ENCODE results near the gene STON2.

Gene STON2

DNA sequence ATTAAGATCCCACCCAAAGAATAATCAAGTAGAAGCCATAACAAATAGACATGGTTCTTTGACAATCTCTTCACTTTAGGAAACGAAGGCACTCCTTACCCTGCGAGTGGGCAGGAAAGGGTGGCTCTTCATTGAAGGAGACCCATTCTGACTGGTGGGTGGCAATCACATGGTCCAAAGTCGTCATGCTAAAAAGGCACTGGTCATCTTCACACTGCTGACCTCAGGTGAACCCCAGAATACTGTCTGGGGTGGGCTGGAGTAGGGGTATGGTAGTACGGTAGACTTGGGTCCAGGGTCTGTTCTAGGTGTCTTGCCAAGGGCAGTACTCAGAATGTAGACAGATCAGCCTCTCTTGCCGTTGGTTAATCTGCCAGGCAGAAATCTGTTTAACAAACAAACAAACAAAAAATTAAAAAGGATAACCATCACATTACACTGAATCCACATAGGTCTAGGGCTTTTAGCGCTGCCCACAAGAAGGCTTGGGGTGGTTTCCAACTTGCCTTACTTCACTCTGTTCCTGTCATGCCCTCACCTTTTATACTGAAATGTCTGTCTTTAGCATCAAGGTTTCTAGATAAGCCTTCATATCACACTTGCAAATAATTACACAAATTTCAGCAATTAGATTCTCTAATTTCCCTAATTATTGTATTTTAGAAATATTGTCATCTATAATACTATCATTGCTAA is 1.8 kb downstream of the STON2 start:
- no peak for DNase-seq (ENCODE audit: low read depth)
- no peak overlapping the region for H3K4me3 ChIP-seq (ENCODE audit: control insufficient read depth, low read depth, low read length)
- no peak for TF ChIP-seq CTCF (IDR thresholded peaks at IDR 0.05; ENCODE audit: control insufficient read depth, insufficient read depth, low read depth, low read length, missing control alignments)

- DNase-seq (ENCODE audit: low read depth), result no peak
- no peak for TF ChIP-seq CTCF (IDR thresholded peaks at IDR 0.05; ENCODE audit: control insufficient read depth, insufficient read depth, low read depth, low read length, missing control alignments)
- H3K4me3 ChIP-seq (ENCODE audit: control insufficient read depth, low read depth, low read length), result no peak overlapping the region
Measured at GRCh38 chr14:81396113-81396512, 4.0 kb downstream of the STON2 start.

- no peak for DNase-seq (ENCODE audit: low read depth)
- no peak overlapping the region for H3K4me3 ChIP-seq (ENCODE audit: control insufficient read depth, low read depth, low read length)
- TF ChIP-seq CTCF (IDR thresholded peaks at IDR 0.05; ENCODE audit: control insufficient read depth, insufficient read depth, low read depth, low read length, missing control alignments), result no peak
Measured at GRCh38 chr14:81394739-81395138, 5.4 kb downstream of the STON2 start.

- no peak for DNase-seq (ENCODE audit: low read depth)
Measured at GRCh38 chr14:81392976-81393643, 7.0 kb downstream of the STON2 start.

GRCh38 chr14:81392052-81392451 is 8.1 kb downstream of the STON2 start:
- no peak for DNase-seq (ENCODE audit: low read depth)
- no peak for TF ChIP-seq CTCF (IDR thresholded peaks at IDR 0.05; ENCODE audit: control insufficient read depth, insufficient read depth, low read depth, low read length, missing control alignments)

More at GRCh38 chr14:81392976-81393643, 7.0 kb downstream of the STON2 start:
- TF ChIP-seq CTCF (IDR thresholded peaks at IDR 0.05; ENCODE audit: control insufficient read depth, insufficient read depth, low read depth, low read length, missing control alignments), result no peak
- H3K4me3 ChIP-seq (ENCODE audit: control insufficient read depth, low read depth, low read length), result no peak overlapping the region

DNA sequence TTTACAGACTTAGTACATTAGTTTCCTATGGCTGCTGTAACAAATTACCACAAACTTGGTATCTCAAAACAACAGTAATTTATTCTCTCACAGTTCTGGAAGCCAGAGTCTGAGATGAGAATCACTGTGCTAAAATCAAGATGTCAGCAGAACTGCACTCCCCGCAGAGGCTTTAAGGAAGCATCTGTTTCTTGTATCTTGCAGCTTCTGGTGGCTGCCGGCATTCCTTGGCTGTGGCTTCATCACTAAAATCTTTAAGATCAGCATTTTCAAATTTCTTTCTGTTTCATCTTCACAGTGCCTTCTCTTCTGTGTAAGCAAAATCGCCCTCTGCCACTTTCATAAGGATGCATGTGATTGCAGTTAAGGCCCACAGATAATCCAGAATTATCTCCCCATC is 9.4 kb downstream of the STON2 start:
- no peak overlapping the region for H3K4me3 ChIP-seq (ENCODE audit: control insufficient read depth, low read depth, low read length)
- DNase-seq (ENCODE audit: low read depth), result no peak
- TF ChIP-seq CTCF (IDR thresholded peaks at IDR 0.05; ENCODE audit: control insufficient read depth, insufficient read depth, low read depth, low read length, missing control alignments), result no peak

More at GRCh38 chr14:81392052-81392451, 8.1 kb downstream of the STON2 start:
- no peak overlapping the region for H3K4me3 ChIP-seq (ENCODE audit: control insufficient read depth, low read depth, low read length)

All from AG09309 (cell line).